Activated gamma-delta T cell treated with Interleukin-2 at 50 U/mL for 16 hours (primary cell): ENCODE results near the gene ICAM2.

Experiments
- DNase-seq: peaks from one replicate; pipeline ENCODE4 v3.0.0-alpha.2; 2020

The ICAM2 gene

DNA sequence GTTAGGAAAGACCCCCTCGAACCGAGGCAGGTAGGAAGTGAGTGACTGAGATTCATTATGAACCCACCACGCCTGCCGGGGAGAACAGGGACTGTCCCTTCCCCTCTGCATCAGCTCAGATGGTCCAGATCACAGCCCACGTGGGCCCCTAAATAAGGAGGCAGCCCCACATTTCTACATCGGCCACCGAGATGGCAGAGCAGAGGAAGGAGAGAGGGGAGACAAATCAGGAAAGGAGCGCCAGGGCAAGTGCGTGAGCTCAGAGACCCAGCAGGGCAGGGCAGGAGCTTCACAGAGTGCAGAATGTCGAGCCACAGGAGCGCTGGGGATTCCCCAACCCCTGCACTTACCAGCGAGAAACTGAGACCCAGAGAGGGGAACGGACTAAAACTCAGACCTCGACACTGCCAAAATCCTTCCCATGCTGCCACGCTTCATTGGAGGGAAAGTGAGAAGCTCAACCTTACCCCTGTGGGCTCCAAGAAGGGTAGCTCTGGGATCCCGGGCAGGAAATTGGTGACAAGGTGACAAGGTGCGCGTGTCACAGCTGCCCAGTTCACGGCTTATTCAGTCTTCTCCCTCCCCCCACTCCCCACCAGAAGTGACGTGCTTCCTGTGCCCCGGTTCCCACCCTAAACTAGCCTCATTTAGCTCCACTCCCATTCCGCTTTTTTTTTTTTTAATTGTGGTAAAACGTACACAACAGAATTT, at the start of gene ICAM2:
Gene ICAM2 (minus strand): TSS at position 578 of the 711 bp plus-strand sequence. CDS start 13,942 bp downstream, outside the sequence.
- DNase-seq, result peak; percentile 89

DNA sequence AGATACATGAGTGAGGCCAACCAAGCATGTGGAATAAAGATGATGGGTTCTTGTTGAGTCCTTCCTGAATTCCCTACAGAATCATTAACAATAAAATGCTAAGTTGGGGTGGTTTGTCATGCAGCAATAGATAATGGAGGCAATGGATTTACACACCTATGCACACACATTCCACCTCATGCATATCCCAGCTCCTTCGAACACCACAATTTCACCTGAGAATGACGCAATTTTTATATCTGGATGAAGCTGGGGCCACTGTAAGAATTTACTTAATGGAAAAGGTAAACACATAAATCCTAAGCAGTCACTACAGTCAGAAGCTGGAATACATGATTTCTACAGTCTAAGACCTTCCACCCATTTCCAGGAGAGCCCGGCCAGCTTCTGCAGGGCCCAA, 49.8 kb upstream of the ICAM2 start:
- no peak for DNase-seq

DNA sequence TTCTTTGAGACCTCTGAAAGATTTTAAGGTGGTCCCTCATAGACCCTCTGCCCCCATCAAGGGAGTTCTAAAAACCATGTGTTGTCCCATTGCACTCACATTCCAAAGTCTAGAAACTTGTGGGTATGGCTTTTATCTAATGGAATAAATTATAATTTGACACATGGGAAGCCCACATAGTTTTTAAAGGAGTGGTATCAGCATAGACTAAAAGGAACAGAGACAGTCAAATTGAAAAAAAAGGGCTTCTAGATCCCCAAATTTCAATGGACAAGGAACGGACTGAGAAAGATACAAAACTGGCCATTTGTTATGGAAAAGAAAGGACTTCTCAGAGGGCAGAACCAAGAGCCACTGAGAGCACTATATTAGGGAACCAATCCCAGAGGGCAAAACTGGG, 48.7 kb upstream of the ICAM2 start:
- DNase-seq, result no peak

DNA sequence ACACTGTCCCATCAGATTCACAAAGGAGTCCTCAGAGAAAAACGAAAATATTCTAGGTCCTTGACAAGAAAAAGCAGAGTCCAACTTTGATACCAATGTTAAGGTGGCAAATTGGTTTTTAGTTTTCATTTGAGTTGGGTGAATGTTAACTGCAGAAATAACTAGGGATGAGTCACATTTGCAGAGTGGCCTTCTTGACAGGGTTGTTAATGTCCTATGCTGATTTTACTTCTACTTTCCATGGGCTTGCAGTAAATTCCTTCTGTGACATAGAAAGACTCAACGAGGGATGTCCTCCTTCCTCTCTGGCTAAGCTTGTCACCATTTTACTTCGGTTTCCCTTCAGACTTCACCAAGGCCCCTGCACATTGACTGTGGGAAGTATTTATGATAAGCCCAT, 47.2 kb upstream of the ICAM2 start:
- DNase-seq, result no peak

DNA sequence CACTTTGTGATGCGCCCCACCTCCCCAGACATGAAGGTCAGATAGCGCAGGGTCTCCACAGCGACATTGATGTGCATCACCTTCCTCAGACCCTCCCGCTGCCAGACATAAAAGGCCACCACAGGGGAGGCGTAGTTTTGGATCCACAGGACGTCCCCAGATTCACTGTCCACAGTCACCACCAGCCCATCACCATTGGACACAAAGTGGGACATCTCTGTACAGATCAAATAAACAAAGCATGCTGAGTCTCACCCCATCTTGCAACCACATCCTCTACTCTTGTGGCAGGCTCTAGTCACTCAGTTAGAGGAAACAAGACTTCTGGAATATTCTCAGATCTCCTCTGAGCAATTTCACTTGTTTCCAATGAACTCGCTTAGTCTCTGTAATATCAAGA, 46.3 kb upstream of the ICAM2 start:
- DNase-seq, result no peak

DNA sequence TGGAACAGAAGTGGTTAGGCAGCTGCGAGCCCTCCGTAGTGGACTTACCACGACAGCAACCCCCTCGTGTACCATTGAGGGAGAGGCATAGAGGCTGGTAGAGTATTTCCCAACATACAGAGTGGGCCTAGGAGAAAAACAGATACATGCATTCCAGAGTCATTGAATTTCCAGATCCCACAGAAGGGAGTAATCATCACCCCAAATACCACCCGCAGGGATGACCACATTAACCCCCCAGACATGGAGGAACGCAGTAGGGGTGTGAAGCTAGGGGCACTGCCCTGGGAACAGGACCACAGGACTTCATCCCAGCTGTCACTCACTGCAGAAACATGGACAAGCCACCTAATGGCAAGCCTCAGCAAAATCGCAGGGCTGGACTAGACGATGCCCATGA, 44.7 kb upstream of the ICAM2 start:
- DNase-seq, result no peak

DNA sequence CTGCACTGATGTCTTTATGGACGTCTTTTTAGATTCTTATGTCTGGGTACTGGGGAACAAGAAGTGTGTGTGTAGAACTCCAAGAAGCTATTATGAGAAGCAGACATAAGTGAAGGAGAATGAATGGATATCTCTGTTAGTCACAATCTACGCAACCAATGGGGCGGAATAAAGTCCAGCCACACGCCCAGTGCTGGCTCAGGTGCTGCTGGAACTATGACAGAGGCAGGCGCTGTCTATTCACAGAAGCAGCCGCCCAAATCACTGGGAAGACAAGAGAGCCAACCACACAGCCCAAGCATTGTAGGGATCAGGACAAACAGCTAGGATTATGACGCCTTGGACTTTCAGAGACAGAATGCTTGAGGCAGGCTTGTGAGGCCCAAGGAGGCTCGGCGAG, 43.9 kb upstream of the ICAM2 start:
- no peak for DNase-seq

DNA sequence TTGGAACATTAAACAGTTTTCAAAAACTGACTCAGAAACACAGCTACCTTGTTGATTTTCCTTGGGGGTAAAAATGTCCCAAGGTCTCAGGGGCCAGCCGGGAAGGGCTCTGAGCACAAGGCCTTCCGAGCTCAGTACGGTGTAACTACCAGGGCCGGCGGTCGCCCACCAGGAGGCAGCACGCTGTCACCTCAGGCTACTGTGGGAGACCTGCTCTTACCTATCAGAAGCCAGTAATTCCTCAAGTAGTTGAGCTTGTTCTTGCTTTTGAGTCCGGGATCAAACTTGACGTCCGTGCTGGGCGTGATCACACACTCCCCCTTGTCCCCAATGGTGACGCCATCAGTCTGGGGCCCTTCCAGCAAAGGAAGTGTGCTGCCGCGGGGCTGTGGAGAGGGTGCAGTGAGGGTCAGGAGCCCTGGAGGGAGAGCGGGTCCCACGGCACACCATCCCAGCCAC, 43.4 kb upstream of the ICAM2 start:
- DNase-seq, result peak; percentile 58

DNA sequence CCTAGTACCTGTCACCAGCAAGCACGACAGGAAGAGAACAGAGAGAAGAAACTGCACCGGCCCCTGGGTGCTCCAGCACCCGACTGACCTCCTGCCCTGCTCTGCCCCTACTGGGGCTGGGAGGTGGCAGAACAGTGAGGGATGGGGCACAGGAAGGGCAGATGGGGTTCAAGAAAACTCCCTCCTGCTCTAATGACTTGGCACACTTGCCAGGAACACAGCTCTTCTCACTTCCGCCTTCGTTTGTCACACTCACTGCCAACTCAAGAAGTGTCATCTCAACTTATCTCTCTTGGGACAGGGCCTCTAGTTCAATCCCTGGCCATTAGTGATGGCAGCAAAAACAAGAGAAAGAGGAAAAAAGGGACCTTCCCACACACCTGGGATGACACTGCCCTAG, 42.7 kb upstream of the ICAM2 start:
- DNase-seq, result no peak

DNA sequence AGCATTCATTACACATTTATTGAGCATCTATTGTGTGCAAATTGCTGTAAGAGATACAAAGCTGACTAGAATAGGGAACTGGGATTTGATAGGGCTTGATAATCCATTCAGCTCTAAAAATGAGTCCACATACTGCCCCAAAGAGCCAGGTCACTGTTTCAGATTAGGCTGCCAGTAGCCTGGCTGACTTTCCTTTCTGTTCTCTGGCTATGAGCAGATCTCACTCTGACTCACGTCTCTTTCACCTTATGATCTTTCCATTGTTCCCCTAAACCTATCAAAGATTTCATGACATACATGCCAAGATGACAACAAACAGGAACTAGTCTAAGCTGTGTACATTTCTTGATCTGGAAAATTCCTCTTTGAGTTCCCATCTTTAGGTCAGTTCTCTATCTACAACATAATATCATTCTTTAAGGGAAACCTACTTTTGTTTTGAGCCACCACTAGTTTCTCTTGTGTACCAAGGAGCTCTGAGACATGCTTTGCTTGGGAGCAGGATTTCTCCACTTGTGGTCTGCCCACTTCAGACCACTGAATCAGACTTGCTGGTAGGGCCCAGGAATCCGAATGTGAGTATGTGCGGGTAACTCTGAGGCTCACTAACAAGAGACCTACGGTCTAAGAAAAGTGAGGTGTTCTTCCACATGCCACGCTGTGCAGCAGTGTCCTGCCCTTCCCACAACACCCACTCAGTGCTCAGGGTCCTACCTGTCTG, 40.9 kb upstream of the ICAM2 start:
- DNase-seq, result no peak

DNA sequence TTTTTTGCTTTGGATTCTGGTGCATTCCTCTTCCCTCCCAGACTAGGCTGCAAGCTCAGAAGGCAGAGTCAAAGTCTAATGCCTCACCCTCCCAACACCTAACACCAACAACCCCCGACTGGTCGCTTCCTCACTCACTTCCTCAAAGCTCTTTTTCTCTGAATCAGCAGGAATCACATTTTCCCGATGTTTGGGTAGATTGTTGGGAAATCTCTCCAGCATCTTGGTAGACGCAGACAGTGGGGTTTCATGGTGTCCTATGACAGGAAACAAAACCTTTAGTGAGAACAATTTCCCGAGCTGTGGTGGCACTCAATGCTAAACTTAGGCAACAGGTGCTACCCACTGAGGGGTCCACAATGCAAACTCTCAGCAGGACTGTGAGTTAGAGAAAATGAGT, 39.9 kb upstream of the ICAM2 start:
- DNase-seq, result no peak

DNA sequence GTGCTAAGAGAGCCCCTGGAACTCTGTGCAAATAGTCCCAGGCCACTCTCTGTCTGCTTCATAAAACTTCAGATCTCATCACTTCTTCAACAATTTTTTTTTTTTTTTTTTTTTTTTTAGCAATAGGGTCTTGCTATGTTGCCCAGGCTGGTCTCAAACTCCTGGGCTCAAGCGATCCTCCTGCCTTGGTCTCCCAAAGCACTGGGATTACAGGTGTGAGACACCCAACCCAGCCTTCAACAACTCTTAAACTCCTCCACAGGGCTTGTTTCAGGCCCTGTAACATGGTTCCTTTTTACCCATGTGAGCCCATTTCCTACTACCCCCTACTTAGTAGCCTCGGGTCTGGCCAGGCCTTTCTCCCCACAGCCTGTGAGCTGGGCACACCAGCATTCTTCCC, 39.3 kb upstream of the ICAM2 start:
- DNase-seq, result no peak

DNA sequence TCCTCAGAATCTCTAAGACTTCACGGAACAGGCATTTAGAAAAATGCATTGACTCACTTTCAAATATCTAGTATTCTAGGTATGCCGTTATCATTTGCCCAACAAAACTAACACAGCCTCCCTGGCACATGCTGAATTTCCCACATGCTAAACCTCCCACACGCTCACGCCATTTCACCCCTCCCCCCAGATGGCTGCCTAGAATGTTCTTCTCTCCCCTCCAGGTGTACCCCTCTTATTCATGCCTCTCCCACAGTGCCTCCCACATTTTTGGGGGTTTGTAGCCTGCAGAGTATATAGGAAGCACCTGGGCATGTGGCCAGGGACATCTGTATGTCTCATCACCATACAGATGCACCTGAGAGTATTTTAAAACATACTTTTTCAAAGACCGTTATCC, 38.2 kb upstream of the ICAM2 start:
- DNase-seq, result no peak

DNA sequence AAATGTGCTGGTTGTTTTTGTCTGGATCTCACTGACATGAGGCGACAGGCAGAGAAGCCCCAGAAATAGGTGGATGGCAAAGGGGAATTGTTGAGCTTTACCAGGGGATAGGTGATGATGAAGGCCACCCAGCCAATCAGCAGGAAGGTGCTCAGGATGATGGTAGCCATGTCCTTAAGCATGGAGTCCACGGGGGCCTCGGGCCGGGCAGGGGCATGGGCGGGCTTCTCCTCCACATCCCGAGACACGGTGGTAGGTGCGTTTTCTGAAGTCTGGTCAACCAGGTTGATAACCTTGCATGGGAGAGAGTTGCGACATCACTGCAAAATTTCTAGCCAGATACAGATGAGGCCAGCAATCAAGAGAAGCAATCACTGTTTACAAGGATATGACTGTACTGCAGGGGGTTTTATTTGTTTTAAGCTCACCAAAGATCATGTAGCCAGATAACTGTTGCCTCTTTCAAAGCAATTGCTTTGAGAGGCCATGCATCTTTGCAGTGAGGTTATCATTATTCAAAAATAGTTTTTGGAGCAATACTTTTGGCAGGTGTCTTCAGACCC, 37.3 kb upstream of the ICAM2 start:
- no peak for DNase-seq

DNA sequence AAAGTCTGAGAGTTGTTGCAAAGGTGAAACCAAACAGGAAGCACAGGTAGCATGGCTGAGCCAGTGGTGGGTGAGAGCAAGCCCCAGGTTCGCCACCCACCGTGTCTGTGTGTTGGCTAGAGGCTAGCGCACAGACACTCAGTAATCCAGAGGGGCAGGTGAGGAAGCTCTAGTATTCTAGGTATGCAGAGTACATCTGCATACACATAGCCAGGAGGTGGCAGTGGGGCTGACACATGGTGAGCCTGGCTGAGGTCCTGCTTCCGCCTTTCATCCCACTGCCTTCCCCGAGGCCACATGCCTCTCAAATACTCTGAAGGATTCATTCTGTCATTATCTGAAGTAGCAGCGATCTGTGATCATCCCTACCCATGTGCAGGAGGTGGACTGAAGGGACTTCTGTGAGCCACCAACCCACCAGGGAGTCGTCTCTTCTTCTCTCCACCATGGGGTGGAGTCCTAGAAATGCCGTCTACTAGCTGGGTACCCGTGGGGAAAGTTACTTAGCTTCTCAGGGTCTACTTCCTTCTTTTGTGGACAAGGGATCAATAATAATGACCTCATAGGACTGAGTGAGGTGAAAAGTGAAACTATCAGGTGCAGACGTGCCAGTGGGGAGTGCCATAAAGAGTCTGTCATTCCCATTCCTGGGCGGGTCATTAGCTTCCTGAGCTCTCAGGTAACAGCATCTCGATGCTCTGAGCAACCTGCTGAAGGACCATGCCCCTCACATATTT, 36.0 kb upstream of the ICAM2 start:
- no peak for DNase-seq

DNA sequence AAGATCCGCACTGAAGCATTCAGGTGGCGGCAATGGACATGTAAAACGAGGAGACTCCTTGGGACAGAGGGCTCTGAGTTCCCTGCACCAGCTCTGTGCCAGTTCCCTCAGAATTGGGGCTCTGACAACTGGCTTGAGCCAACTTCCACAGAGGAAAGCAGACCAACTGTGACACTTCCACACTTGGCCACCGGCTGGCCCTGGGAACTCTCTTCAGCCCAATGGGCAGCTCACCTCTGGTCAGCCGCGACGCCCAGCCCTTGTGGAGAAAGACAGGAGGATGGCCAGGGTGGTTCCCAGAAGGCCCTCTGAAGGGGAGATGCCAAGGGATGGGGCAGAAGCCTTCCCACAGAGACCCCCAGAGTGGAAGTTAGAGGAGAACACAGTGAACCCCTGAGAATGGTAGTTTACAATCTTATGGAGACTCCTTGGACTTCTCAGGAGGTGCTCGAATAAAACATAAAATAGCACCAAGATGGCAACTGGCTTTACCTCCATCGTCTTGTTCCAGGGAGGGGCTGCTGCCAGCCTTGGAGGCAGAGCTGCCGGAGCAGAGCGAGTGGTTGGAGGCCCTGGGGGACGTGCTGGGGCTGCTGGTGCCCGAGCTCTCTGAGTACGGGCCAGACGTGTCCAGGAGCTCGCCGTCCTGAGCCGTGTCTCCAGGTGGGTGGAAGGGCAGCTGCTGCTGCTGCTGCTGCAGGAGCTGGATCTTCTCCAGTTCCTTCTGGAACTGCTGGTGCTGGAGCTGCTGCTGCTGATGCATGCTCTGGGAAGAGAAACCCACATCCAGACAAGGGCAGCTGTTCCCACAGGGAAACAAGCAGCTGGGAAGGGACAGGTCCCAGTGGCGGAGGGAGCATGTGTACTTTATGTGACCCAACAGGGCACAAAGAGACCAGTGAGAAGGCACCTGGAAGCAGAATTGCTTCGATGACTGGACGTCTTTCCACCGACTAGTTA, 35.0 kb upstream of the ICAM2 start:
- no peak for DNase-seq

DNA sequence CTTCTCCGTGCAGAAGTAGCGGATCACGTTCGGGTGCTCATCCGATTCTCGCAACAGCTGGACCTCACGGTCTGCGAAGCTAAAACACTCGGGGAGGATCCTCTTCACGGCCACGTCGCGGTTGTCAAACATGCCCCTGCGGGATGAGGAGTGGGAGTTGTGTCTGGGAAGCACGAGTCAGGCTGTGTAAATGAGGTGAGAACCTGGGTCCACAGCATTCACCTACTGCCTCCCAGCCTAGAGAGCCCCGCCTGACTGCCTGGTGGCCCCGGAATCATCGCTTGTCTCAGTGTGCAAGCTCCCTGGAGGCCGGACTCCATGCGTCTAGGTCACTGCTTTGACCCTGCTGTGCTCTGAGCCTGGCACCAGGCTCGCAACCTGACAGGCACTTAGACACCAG, 33.9 kb upstream of the ICAM2 start:
- DNase-seq, result no peak

DNA sequence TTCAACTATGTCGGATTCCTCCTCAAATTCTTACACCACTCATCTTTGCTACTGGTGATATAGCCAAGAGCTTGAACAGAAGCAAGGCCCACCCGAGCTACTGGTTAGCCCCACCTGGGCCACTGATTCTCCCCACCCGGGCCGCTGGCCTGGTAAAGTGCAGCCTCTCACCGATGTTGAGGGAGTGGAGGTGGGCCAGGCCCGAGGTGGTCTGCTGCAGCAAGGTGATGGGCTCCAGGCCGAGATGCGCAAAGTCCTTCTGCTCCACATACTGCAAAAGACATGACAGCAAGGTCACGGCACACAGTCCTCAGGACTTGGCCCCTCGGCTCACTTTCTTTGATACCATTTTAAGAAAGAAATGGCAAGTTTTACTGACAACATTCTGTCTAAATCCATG, 32.7 kb upstream of the ICAM2 start:
- DNase-seq, result no peak

DNA sequence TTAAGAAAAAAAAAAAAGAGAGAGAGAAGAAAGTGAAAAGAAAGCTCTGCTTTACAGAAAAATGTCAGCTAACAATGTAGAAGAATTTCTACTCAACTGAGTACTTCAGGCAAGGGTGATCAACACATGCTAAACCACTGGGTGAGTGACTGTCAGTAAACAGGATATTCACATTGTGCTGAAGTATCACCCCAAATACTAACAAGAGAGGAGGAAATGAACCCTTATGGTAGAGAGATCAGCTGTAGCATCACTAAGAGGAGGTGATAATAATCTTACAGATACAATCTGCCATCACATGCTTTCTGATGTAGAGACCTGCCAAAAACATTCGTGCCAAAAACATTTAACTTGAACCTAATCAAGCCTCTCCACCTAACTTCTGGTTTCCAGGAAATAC, 30.7 kb upstream of the ICAM2 start:
- no peak for DNase-seq

DNA sequence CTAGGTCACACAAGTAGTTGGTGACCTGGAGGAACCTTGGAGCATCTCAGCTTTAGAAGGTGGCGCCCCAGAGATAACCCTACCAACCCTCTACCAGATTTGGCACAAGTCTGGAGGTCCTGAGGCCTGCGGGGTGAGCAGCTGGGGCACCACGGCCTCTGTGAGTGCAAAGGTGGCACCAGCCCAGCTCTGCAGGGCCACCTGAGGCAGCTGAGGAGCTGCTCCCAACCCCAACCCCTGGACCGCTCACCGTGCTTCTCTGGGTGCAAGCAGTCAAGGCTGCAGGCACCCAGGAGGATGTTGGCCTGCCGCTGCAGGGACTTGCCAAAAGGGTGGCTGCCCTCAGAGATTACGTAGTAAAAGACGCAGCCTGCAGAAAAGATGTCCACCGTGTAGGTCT, 28.4 kb upstream of the ICAM2 start:
- no peak for DNase-seq

DNA sequence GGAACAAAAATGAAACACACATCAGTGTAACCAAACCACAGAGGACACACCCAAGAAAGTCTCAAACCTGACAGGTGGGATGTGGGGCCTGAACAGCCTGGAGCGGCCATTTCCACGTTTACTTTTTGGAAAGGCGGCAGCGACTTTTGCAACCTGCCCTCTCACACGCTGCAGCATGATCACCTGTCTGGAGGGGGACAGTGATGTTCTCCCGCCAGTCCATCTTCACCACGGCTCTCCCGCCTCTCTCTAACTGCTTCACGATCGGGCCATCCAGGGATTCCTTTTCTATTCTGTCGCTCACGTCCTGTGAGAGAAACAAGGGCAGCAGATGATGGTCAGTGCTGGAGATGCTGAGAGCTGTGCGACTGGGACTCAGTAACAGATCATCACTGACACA, 24.7 kb upstream of the ICAM2 start:
- no peak for DNase-seq

DNA sequence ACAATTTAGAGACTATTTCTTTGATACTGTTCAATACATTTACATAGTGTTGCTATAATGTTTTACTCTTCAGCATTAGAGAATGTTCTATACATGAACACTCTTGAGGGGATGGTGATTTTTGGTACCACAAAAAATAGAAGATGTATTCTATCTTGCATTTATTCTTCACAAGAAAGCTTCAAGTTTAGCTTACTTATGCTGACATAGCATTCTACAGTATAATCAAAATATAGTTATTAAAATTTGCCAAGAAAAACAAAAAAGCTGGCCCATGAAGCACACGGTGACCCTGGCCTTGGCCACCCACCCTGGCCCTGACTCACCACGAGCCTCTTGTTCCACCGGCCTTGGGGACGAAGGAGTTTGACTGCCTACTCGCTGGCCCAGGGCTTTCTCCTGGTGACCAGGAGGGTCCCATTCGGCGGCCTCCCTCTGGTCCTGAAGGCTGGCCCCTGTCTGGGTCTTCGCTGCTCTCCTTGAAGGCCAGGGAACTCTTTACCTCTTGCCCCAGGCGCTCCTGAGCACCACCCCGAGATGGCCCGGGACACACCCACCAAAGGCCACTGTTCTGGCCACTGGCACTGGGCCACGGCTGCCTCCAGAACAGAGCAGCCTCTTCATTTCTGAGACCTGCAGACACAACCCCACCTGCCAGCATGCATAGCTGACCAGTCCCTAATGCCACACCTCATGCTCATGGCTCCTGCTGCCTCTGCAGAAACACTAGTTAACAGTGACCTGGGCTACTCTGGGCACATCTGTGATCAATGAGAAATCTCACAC, 22.5 kb upstream of the ICAM2 start:
- no peak for DNase-seq
